ENCODE results near the gene DIPK1A.
"Not testable (repeated sequence)": the region's sequence is repeated elsewhere in the genome, so short reads cannot be mapped to it uniquely, and the experiment has no call there.

DIPK1A gene

DNA sequence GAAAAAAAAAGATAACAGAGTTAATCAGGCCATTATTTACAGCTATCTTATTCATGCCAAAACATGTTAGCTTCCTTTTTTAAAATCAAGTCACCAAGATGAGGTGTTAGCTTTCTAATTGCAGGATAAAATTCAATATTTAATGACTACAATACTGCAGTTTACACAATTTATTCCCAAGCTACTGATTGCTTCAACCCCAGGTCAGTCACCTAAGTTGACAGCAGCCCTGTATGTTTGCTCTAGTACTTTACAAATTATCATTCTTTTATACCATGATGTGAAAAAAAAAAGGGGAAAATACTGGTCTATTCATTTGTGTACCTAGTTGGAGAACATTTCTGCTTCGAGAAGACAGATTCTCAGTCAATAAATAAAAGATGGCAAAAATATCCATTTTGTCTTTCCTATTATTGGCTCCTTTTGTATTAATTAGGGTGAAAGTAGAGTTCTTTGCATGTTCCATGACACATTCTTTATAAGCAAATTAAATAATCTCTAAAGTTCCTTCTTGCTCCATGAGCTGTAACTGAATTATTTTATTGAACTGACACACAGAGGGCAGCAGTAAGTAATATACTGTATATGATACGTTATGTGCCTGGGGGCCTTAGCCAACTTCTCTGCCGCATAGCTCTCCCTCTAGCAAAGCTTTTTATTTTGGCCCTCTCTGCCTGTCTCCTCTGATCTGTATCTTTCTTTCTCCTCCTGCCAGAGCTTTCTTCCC lies 48.0 kb downstream of the DIPK1A start:
- no peak for DNase-seq

DNA sequence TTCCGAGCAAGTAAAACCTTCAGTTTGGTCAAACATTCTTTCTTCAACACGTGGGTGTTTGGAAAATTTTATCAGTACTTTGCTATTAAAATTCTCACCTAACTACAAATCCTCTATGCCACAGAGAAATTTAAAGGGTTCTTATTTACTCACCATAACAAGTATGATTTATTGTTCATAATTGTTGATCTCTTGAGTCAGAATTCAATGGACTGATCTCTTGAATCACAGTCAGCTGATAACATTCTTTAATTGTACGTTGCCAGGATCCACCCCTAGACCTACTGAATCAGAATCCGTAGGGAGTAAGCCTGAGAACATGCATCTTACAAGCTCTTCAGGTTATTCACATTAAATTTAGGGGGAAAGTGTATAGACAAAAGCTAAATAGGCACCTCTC lies 51.2 kb downstream of the DIPK1A start:
- DNase-seq, result no peak

DNA sequence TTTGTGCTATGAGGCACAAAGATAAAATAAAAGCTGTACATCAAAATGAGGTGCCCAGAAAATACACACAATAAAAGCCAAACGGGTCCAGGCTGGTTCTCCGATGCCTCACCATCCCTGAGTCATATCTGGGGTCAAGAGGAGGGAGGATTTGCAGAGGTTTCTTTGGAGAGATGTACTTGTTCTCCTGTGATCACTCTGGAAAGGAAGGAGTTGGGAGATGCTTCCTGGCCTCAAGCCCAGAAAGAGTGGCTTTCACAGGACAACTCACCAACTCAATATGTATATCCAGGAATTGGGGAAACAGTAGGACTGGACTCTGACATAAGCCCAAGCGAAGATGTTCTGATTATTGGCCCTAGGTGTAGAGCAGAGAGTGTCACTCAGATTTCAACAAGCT lies 51.9 kb downstream of the DIPK1A start:
- DNase-seq, result peak; percentile 97

DNA sequence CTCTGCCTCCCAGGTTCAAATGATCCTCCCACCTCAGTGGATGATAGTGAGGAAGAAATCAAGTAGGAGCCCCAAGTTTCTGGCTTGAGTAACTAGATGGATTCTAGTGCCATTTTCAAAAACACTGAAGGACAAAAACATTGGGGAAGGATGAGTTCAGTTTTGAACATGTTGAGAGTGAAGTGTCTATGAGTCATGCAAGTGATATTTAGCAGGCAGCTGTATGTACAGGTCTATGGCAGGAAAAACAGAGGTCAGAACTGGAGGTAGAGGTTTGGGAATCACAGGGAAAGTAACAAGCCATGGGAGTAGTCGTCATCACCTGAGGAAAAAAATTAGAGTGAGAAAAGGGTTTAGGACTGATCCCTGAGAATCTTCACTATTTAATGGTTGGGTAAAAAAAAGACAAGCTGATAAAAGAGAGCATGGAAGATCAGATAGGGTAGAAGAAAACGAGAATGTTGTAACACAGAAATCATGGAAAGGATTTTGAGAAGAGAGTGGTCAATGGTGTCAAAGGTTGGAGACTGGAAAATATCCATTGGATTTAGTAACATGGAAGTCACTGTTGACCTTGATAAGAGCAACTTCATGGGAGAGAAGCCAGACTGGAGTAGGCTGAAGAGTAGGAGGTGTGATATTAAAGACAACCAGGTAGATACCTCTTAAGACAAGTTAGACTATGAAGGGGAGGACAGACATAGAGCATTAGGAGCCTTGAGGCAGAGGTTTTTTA lies 53.1 kb downstream of the DIPK1A start:
- DNase-seq, result peak; percentile 60

DNA sequence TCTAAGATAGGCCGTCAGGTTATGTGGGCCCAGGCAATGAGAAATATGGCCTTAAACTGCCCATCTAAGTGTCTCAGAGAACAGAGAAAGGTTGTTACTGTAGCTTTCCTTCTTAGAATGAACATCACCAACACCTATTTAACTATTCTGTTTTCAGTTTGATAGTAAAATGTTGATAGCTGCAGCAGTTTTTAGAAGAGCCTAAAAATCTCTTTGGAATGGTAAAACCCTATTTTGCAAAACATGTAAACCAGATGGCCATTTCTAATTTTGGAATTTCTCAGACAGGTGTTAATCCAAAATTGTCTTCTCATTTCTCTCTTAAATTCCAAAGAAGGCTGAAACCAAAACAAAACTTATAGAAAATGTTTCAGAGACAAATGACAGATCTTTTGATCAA lies 57.5 kb downstream of the DIPK1A start:
- DNase-seq, result no peak

DNA sequence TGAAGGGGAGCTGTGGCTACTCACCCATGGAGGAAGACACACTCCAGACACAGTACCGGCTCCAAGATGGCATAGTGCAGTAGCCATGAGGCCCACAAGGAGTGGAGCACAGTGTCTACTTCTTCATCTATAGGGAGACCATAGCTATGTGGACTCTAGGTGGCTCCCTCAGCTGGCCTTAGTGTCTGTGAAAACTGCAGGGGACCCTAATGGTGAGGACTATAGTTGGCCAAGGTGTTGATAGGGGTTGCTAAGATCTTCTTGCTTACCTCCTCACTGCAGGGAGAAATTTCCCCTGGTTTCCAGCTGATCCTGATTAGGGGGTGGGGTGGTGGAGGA lies 58.9 kb downstream of the DIPK1A start:
- no peak for DNase-seq

DNA sequence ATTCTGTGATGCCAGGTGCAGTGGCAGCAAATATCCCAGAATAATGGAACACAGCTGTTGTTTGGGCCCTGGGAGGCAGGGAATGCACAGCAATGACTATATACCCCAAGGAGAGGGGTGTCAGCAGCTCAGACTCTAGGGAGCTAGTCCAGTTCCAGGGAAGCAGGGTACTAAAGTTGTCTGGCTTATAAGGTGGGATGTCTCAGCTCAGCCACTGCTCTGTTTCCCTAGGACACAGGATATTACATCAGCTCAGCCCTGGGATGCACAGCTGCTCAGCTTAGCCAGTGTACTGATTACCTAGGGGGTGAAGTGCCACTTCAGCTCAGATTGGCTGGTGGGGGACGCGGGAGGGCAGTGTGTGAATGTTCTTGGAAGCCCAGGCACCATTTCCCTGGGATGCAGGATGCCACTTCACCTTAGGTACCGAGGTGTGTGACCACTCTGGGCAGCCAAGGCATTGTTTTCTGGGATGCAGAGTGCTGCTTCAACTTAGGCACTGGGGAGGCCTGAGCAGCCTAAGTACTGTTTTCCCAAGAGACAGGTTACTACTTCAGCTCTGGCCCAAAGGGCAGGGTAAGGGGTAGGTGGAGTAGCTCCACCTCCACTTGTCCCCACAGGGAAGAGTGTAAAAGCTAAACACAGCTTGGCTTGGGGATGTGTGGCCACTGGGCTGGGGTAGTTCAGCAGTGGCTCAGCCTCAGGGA lies 59.4 kb downstream of the DIPK1A start:
- peak; percentile 33 for DNase-seq

DNA sequence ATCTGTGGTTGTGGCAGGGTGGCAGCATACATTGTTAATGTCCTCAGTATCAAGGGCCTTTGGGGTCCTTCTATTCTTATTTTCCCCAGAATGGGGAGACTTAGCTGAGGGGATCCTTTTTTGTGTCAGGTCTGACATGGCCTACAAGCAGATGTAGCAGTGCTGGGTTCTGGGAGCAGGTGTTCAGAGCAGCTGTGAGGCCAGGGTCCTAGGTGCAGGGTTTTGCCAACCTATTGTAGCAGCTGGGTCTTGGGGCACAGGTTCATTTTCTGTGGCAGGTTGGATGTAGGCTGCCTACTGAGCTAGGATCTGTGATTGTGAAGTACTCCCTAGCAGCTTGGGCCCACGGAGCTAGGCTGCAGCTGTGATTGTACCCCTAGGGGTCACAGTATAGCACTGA lies 60.1 kb downstream of the DIPK1A start:
- no peak for DNase-seq

DNA sequence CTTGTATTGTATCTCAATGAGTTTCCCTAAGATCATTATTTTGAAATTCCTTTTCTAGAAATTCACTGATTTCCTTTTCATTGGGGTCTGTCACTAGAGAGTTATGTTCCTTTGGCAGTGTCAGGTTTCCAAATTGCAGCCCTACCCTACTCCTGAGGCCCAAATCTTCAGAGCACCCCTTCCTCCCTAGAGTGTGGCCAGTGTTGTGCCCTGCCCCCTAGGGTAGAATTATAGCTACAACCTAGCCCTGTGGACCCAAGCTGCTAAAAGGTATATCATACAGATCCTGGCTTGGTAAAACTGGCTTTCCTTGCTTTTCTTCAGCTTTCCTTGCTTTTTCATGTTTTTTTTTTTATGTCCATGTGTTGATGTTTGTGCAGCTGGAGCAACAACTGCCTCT lies 60.7 kb downstream of the DIPK1A start:
- no peak for DNase-seq

DNA sequence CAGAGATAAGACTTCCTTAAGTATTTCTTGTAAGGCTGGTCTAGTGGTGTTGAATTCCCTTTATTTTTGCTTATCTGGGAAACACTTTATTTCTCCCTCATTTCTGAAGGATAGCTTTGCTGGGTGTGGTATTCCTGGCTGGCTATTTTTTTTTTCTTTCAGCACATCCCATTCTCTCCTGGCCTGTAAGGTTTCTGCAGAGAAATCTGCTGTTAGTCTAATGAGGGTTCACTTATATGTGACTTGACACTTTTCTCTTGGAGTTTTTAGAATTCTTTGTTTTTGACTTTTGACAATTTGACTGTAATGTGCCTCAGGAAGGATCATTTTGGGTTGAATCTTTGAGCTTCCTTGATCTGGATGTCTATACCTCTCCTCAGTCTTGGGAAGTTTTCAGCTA lies 61.5 kb downstream of the DIPK1A start:
- DNase-seq, result no peak

DNA sequence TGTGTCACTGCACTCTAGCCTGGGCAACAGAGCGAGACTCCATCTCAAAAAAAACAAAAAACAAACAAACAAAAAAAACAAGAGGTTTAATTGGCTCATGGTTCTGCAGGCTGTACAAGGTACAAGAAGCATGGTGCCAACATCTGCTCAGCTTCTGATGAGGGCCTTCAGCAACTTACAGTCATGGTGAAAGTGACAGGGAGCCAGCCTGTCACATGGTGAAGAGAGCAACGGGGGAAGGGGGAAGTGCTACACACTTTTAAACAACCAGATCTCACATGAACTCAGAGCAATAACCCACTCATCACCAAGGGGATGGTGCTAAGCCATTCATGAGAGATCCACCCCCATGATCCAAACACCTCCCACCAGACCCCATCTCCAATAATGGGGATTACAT lies 63.2 kb downstream of the DIPK1A start:
- not testable (repeated sequence) for DNase-seq

DNA sequence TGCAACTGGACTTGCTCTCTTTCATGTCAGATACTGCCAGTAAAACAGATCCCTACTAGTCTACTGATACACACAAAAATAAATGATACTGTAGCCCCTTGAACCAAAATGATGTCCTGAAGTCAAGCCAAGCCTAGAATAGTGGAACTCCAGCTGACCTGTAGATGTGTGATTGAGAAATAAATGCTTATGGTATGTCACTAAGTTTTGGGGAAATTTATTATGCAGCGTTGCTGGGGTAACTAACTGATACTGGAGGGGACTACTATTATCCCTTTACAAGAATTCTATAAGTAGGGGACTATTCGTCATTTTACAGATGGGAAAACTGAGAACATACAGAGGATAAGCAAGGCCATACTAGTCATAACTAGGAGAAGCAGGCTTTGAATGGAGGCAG lies 73.8 kb downstream of the DIPK1A start:
- DNase-seq, result no peak

DNA sequence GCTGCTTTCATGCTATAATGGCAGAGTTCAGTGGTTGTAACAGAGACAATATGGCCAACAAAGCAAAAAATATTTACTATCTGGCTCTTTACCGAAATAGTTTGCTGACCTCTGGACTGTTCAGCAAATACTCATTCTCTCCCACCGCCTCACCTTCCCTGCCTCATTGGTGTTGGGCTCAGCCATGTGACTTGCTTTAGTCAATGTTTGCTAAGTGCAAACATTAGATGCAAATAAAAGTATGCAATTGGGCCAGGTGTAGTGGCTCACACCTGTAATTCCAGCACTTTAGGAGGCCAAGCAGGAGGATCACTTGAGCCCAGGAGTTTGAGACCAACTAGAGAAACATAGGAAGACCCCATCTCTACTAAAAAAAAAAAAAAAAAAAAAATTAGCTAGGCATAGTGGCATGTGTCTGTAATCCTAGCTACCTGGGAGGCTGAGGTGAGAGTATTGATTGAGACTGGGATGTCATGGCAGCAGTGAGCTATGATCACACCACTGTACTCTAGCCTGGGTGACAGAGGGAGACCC lies 74.3 kb downstream of the DIPK1A start:
- no peak for DNase-seq

DNA sequence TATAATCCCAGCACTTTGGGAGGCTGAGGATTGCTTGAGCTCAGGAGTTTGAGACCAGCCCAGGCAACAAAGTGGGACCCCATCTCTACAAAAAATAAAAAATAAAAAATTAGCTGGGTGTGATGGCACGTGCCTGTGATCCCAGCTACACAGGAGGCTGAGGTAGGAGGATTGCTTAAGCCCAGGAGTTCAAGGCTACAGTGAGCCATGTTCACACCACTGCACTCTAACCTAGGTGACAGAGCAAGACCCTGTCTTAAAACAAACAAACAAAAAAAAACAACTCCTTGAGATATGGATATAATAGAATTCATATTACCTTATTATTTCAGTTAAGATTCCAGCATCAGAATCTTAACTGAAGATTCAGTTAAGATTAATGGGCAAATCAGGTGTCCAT lies 77.1 kb downstream of the DIPK1A start:
- DNase-seq, result no peak

DNA sequence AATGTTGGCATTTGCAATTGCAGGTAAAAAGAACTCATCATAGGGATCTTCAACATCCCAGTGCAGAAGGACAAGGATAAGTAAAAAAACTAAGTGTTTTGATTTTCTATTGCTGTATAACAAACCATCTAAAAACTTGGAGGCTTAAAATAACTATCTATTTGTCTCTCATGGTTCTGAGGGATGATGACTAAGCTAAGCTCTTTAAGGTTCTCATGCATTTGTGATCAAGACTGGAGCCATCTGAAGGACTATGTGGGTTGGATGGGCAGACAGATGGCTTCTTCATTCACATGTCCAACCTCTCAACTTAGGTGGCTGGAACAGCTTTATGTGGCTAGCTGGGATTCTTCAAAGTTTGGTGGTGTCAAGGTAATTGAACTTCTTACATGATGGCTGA lies 78.0 kb downstream of the DIPK1A start:
- no peak for DNase-seq

DNA sequence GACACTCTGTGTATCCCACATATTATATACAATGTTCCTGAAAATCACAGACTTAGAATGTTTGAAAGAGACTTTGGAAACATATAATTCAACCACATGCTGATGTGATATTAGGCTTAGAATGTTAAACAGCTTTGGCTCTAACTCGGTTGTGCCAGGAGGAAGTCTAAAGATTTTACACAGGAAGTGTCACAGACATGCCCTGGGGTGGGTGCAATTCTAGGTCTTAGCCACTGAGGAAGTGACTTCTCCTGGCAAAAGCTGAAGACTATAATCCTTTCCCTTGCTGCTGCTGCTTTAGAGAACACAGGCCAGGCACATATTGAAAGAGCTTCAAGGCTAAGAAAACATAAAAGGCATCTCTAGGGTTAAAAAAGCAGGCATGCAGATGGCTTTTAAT lies 78.4 kb downstream of the DIPK1A start:
- DNase-seq, result peak; percentile 5

DNA sequence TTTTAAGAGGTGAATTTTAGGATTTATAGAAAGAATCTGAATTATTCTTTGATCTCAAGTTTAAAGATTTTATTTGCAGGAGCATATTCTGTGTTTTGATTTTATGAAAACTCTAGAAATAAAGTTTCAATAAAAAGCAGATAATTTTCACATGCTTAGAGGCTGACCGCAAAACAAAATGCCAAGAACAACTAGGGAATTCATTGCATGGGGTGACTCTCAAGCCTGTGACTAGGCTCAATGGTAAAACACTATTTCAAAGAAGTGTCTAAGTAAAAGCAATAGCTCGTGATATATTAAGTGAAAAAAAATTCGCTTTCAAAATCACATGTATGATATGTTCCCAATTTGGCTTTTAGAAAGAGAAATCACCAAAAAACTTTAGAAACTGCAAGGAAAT lies 79.9 kb downstream of the DIPK1A start:
- DNase-seq, result no peak

DNA sequence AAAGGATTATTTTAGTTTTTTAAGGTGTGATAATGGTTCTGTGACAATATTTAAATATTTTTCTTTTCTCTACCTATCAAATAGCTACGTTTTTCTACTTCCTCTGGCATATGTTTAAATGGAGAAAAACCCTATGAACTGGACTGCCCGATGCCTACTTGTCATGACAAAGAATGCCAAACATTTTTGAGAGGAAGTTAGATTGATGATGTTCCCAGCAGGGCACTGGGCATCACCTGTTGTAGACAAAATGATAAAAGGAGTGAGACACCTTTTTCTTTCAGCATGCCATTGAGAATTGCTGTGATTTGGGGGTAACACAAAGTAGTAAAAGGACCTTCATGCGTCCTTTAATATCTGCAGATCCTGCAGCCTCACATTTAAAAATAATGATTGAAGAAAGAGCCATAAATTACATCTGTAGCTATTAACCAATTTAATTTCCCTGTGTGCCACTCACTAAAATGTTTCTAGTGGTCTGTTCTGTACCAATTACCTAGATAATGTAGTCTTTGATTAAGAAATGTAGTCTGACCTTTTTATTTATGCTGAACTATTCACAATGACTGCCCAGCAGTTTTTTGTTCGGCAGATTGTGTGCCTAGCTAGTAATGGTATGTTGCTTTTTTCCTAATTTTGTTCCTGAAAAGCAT lies 81.8 kb downstream of the DIPK1A start:
- DNase-seq, result no peak

DNA sequence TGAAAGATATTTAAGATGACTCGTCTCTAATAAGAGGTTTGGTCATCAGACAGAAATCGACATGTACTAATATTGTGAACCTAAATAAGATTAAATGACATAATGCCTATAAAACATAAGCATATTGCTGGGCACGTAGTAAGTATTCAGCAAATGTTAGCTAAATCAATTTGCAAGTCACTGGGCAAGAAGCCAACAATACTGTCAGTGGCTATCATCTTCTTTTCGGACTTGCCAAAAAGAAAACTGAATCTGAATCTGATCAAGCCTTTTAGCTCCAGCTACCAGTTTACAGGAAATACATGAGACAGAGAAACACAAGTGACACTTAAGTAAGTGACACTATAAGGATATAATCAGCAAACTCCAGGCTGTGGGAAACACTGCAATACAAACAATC lies 83.5 kb downstream of the DIPK1A start:
- DNase-seq, result peak; percentile 9

DNA sequence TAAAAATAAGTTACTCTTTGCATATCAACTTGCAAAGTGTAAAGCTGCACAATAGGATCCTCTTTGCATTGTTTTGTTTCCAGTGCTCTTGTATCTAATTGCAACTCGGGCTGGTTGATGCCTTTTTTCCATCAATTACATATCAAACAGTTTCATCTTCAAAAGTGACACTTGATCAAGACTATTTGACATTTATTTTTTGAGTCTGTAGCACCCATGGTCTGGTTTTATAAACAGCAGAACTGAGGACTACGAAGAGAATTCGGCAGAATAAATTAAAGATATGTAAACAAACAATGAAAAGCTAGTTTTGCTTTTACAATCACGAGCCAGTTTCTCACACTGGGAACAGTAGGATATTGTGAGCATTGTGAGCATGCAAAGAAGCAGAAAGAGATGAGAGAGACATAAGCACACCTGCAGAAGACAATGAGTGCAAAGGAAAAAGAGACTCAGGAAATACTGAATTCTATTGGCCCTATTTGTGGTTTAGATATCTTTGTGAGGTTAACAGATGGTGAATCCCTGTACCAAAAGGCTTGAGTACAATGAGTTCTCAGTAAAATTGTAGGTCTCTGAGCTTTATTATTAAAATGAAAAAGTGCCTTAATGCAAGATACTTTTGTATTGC lies 84.1 kb downstream of the DIPK1A start:
- no peak for DNase-seq

DNA sequence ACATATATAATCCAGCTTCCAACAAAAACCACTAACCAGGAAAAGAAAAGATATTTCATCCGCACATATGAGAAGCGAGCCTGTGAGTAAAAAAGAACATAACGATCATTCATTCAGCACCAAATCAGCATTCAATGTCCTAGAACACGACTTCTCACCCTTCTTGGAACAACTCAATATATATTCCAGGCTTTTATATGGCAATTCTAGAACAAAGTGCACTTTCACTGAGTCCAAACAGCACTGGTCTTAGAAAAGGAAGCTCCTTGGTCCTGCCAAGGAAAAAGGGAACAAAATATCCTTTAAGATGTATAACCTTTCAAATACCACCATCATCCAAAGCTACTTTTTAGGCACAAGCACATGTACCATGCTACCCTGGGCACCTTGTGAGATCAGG lies 84.9 kb downstream of the DIPK1A start:
- no peak for DNase-seq

DNA sequence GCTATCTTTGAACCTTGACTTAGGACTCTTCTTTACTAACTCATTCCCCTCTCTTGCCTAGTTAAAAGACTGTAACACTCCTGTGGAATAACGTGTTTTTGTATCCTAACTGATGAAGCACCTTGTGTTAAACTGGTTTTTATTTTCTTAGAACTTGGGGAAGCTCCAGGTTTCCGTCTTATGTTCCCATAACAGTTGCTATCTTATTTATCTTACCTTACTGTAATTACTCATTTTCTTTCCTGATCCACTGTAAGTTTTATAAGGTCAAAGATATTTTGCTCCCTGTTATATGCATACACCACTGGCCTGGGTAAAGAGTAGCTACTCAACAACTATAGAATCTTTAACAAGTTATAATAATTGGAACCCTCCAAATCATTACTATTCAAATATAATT lies 86.3 kb downstream of the DIPK1A start:
- DNase-seq, result no peak

DNA sequence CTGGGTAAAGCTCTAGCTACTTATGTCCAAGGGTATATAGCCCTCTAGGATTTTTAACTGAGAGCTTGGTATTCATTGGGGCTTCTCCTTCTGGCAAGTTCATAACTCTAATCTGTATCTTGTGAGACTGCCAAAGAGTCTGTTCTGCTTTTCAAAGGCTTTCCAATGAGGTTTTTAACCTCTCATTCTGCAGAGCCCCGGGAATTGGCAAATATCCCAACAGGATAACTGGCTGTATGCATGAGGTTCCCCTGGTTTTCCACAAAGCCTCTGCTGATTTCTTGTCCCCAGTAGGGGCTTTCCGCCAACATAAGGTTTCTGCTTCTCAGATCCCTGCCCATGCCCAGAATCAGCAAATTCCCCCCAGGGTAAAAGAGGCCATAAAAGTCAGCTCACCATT lies 88.5 kb downstream of the DIPK1A start:
- no peak for DNase-seq
